Islet precursor cell (in vitro differentiated cells): Measurements from ENCODE around the gene CERS3.
"Not testable (repeated sequence)": the region's sequence is repeated elsewhere in the genome, so short reads cannot be mapped to it uniquely, and the experiment has no call there.

Source experiments
- DNase-seq: peaks from one replicate; pipeline ENCODE4 v3.0.0-alpha.2; 2018

The CERS3 gene

DNA sequence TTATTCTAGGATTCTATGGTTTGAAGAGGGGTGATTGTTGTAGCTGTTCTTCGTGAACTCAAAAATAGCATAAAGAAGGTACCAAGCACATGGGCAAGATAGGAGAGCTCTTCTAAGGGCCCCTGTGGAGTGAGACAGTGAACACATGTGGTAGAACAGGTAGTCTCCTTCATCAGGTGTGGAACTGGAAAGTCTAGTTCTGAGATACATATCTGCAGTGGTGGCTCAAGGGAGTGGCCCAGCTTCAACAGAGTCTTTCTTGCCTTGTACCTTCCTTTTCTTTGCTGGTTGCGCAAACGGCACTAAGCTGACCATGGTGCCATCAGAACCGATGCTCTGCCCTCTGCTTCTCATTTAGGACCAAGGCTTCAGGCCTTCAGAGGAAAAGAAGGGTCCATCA lies 65.2 kb downstream of the CERS3 start:
- DNase-seq, result no peak

DNA sequence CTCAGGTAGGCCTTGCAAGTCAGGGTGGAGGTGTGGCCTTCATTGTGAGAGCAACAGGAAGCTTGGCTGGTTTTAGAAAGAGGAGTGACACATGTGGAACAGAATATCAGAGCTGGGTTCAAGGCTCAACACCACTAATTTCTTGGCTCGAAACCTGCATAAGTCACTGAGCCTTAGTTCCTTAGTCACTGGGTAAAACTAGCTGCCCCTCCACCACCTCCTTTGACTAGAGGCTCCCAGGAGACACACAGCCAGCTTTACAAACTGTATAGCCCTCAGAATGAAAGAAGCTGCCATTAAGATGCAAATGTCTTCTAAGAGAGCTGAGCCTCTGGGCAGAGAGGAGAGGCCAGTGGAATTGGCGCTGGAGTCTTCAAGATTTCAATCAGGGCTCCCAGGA lies 67.7 kb downstream of the CERS3 start:
- DNase-seq, result no peak

DNA sequence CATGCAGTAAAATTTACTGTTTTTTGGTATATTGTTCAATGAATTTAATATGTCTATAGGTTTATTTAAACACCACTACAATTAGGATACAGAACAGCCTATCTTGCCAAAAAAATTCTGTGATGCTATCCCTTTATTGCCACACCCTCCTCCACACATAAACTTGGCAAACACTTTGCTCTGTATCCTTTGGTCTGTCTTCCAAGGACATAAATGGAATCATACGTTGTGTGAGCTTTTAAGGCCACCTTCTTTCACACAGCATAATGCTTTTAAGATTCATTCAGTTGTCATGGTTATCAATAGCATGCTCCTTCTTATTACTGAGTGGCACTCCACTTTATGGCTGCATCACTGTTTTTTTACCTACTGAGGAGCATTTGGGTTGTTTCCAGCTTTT lies 71.5 kb downstream of the CERS3 start:
- DNase-seq, result no peak

DNA sequence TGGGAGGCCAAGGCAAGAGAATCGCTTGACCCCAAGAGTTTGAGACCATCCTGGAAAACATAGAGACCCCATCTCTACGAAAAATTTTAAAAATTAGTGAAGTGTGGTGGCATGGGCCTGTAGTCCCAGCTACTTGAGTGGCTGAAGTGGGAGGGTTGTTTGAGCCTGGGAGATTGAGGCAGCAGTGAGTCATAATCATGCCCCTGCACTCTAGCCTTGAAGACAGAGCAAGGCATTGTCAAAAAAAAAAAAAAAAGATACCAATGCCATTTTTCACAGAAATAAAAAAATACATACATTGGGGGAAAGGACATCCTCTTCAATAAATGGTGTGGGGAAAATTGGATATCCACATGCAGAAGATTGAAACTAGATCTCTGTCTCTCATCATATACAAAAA lies 74.6 kb downstream of the CERS3 start:
- no peak for DNase-seq

DNA sequence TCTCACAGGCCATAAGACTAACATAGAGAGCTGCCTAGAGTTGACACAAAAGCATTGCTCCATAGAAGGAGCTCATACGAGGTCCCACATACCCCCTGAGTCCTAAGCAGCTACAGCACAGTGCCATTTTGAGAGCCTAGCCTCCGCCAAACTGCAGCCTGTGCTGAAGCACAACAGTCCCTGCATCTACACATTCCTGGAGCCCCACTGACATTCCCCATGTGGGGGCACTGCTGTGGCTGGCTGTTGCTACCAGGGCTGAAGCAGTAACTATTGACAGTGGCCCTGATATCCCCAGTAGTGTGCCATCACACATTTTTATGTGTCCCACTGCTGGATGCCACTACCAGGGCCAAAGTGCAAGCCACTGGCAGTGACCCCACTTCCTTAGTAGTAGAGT lies 80.3 kb downstream of the CERS3 start:
- DNase-seq, result no peak

DNA sequence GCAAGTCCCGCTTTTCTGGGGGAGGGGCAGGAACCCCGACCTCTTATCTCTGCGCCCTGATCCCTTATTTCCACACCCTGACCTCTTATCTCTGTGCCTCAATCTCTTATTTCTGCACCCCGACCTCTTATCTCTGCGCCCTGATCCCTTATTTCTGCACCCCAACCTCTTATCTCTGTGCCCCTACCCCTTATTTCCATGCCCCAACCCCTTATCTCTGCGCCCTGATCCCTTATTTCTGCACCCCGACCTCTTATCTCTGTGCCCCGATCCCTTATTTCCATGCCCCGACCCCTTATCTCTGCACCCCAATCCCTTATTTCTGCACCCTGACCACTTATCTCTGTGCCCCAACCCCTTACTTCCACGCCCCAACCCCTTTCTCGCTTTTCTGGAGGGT lies 87.7 kb downstream of the CERS3 start:
- not testable (repeated sequence) for DNase-seq

DNA sequence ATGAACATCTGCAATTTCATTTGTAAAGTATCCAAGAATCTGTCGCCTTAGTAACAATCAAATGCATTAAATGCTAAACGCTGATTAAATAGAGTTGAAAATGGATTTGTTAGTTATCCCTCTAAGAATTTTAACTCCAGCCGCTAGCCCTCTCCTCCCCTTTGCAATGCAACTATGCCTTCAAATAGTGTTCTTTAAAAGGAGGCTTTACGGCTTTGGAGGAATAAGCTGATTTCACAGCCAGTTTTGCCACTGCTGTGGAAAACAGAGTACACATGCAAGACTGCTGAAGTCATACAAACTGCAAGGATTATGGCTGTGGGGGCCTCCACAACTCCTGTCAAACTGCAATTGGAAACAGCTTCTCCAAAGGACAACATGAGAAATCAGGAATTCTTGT lies 89.2 kb downstream of the CERS3 start:
- no peak for DNase-seq

DNA sequence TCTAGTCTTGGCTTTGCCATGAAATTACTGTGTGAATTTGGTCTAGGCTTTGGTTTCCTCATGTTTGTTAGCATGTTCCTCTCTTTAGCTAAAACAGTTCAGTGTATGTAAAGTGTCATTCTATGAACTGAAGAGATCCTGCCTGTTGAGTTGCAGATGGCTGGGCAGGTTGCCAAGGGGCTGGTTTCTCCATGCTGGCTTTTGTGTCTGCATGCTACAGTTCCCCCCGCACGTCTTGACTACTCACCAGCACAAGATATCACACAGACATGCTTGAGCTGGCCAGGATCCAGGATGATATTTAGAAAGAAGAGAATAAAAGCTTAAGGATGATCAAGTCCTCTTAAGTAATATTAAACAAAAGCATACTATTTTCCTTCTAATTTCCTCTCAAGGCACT lies 90.2 kb downstream of the CERS3 start:
- DNase-seq, result no peak

DNA sequence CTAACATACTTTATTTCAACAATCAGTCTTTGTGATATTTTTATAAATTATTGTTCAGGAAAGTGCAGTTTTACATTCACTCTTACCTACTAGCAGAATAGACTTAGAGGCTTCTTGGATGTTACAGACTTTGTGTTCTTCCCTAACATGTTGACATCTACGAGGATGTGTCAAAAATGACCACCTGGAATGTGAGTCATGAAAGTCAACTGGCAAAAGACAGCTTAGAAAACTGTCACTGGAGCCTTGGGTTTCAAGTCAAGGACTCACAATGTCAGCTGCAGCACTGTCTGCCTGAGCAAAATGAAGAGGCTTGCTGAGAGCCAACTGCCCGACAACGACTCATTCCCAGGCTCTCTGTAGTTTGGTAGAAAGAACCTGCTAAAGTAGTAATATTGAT lies 91.5 kb downstream of the CERS3 start:
- DNase-seq, result no peak

DNA sequence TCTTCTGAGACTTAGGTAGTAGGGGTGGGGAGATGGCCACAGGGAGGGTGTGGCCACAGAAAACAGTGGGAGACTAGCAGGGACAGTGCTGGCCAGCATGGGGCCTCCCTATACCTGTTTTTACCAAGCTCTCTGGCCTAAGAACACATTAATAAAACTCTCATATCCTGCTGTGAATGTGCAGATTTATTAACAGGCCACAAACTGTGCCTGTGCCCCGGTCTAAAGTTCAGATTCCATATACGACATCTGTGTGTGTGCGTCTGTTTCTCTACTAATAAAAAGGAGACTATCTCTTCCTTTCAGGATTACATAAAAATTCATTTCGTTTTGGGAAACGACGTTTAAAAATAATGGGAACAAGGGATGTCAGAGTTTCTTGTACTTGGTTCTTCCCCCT lies 94.2 kb downstream of the CERS3 start:
- no peak for DNase-seq

DNA sequence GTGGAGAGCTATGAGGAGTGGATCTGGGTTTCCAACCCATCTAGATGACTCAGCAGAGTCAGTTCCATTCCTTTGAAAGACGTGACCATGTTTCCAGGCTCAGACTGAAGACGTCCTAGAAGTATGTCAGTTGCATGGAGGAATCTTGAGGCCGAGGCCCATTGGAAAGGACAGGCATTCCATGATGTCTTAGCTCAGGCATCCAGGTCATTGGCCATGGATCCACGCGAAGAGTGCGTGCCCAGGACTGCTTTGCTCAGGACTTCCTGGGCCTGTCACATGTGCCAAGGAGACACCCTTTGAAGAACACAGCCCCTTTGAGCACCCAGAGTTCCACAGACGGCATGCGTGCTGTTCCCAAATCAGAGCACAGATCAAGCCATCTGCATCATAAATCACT lies 94.7 kb downstream of the CERS3 start:
- no peak for DNase-seq

DNA sequence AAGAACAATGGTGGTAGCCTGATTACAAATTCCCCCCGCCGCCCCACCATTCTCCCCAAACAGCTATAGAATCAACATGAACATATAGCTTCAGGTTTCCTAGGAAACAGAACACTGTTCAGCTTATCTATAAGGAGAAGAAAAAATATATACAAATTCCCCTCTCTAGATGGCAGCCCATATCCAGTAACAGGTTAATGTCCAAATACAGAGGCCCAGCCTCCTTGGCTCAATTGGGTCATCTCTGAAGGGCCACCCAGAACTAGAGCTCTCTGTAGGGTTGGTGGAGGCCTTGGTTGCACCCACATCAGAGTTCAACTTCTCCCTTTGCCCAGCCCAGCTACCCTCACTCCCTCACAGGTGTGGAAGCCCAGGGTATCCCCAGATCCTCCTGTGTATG lies 95.4 kb downstream of the CERS3 start:
- DNase-seq, result no peak

DNA sequence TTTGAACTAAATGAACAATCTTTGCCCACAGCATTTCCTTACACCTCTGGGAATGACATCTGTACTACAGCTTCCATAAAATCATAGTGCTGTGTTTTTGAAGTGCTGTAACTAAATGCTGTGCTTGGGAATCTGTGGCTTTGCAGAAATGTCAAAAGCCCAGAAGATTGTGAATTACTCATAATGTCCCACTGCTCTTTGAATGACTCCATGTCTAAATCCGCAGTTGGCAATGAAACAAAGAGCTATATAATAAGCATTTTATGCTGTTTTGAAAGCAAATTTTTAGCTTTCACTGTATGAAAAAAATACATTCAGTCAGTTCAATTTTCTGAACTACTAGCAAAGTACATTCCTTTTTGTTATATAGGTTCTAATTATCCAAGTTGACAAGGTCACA lies 98.3 kb downstream of the CERS3 start:
- DNase-seq, result no peak

DNA sequence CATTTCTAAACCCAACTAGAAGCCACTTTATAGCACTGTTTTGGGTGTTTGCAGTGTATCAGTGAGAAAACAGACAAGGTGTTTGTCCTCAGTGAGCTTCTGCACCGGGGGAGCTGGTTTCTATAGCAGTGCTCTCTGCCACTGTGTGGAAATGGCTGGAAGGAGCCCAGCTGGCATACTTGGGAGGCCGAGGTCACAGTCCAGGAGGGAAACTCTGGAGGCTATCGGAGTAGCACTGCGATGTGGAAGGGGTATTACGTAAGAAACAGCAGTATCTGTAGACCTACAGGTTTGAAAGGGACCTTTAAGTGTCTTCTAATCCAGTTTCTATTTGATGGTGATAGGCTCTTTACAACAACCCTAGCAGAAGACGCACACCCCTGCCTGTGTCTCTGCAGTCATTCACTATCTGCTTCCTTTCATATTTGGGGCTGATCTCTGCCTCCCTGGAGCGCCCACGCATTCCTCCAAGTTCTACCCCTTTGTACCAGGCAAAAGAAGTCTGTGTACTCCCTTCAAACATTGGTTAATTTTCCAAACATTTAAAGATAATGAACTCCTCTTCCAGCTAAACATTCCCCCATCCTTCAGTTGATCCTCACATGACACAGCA lies 99.5 kb downstream of the CERS3 start:
- no peak for DNase-seq

DNA sequence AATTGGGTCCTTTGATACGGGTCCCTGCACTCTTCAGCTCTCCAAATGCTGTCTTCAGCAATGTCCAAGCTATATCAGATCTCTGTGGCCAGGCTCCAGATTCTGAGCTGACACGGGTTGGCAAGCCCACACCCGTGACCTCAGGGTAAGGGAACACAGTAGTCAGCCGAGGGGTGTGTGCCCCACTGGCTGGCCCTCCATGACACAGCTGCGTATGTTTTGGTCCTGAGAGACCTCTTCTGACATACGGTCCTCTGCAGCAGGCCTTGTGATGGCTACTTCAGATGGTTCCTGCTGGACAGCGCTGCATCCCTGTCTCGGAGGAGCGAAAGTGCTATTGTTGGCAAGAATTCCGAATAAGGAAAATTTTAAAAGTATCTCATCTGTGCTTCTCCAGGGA lies 101.8 kb downstream of the CERS3 start:
- DNase-seq, result no peak

DNA sequence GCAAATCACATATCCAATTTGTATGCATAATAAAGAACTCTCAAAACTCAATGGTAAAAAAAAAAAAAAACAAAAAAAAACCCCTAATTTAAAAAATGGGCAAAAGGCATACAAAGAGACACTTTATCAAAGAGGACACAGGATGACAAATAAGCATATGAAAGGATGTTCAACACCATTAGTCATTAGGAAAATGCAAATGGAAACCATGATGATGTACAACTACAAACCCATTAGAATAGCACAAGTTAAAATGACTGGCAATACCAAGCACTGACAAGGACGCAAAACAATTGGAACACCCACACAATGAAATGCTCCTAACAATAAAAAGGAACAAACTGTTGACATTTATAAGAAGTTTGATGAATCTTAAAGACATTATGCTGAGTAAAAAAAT lies 123.6 kb downstream of the CERS3 start:
- no peak for DNase-seq

DNA sequence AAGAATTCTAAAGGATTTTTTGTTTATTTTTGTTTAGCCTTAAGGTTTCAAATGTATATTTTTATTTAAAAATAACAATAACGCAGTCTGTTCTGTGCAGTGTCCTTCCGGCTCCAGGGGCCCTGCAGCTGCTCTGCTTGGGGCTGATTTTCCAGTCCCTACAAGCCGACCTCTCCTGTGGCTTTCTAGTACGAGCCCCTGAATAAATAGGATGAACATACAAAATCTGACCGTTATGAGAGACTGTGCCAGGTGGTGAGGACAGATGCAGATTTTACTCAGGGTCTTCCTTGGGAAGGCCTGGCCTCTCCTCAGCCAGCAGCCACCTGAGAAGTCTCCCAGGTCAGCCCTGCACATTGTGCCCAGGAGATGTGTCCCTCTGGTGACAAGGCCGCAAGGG lies 127.8 kb downstream of the CERS3 start:
- DNase-seq, result no peak

DNA sequence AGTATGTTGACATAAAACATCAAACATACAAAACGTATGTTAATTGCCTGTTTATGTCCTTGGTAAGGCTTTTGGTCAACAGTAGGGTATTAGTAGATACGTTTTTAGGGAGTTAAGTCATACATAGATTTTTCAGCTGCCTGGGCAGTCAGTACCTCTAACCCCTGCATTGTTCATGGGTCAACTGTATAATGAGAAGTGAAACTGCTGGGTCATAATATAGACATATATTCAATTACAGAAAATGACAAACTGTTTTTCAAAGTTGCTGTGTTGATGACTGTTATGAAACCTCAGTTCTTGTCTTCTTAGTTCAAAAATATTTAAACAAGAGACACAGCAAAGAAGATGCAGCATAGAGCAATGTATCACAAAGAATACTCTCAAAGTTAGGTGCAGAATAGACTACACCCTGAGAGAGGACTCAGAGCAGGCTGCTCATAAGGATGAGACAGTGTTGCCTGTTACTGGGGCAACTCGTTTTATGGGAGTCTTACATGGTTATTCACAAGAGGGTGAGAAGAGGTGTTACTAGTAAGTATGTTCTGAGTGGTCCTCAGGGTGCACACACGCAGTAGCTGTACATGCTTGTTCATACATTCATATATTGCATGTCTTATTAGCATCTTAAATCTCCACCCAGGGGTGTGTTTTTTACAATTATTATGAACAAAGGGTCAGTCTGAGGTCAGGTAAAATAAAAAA lies 133.9 kb downstream of the CERS3 start:
- DNase-seq, result no peak

DNA sequence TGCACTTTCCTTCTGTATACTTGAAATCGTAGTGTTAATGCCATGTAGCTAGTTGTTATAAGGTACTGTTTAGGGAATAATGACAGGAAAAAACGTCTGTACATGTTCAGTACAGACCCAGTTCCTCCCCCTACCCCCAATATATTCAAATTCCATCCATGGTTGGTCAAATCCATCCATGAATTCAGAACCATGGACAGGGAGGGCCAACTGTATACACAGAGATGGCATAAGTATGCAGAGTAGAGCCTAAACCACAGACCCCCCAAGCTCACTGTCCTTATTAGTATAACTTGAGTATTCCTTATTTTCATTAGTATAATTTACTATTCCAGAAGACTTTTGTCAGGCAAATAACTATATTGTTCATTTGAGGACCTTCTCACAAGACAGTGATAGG lies 135.7 kb downstream of the CERS3 start:
- DNase-seq, result no peak

DNA sequence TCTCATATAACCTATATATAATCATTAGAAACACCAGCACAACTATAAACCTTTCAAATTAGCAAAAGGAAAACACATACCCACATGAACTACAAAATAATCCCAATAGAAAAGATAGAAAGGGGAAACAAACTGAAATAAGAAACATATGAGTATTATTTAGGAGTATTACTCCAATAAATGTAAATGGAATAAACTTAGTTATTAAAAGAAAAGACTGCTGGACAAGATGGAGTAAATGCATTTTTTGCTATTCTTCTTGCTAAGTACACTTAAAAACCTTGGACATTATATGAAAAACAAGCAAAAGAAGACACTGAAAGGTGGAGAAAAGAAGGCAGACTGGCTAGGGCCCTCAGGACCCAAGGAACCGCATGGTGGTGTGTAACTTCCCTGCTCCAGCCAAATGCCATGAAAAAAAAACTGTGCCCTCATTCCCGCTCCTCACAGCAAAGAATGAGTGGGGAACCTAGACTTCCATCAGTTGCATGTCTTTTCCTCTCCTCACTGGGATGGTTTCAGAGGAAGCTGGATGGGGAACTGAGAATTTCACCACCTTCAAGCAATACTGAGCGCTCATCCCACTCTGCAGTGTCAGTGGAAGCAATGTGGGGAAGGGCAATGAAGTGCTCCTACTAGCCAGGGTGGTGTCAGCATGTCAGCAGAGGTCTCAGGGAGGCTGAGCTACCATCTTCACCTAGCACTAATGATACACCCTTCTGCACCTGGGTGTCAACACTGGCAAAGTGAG lies 143.3 kb downstream of the CERS3 start:
- no peak for DNase-seq

DNA sequence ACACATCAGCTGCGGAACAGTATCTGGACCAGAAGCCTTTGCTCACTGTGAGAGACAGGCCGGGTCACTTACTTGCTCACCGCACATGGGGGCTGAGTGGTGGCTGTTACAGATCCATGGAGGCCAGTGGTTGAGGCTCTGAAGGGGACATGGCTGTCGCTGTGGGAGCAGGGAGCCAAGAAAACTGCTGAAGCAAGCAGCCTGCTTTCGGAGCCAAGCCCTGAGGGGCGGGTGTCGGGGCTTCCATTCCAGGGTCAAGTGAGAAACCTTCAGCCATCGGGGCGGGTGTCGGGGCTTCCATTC lies 144.7 kb downstream of the CERS3 start:
- no peak for DNase-seq

DNA sequence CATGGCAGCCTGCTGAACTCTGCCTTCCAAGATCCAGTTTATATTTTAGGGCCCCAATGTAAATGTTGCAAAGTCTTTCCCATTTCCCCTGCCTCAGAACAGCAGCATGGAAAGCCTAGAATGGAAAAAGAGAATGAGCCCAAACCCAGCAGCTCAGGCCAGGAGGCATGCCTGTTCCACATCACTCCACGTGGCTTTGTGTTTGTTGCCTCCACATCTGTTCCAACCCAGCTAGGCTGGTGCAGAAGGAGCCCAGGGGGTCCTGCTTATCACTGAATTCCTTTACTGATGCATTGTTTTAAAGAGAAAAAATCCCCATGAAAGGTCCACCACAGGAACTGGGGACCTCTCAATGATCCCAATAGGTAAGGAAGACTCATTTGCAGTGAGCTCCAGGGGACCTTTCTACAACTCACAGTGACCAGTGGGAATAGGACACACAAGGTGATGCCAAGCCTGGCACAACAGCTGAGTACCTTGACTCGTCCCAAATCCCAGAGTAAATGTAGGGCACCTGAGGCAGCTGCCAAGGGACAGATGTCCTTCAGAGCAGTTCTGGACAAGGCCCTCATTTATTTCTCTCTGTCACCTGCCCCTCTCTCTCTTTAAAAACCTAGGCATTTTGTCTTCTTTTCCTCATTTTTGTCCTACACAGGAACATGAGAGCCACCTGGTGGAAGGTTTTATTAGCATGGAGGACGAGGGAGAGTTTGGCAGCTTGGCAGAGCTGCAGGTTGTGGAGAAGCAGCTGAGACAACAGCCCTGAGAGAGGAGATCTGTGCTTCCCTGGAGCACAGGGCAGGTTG lies 145.2 kb downstream of the CERS3 start:
- DNase-seq, result peak; percentile 57

DNA sequence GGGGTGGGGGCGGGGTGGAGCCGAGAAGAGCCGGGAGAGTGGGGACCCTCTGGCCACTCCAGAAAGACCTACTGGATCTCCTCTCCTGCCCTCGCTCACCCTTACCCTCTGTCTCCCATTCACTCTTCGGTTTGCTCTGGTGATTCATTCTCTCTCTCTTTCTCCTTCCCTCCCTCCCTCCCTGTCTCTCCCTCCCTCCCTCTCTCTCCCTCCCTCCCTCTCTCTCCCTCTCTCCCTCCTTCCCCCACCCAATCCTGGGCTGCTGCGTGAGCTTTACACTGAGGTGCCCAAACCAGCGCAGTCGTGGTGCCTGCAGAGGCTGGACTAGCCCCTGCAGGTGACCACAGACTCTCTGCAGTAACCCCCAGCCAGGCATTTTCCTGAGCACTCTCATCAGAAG lies 154.8 kb downstream of the CERS3 start:
- no peak for DNase-seq
